HG02852 (cell line): ENCODE measurements around the gene FOXP1.

Source experiments
- ATAC-seq: cut with Tn5 transposase; IDR thresholded peaks from one replicate; pipeline ENCODE4 v1.9.1; 2021; ENCODE audit warnings: mild to moderate bottlenecking, moderate library complexity; ENCODE audit not compliant: unreplicated experiment

FOXP1 gene

GRCh38 chr3:71406972-71407810 lies 176.3 kb downstream of the FOXP1 start:
- ATAC-seq, result no peak

GRCh38 chr3:71402911-71403310 lies 180.6 kb downstream of the FOXP1 start:
- ATAC-seq, result no peak

- ATAC-seq, result no peak
Observed at GRCh38 chr3:71402280-71402679, 181.2 kb downstream of the FOXP1 start.

- ATAC-seq, result no peak
Observed at GRCh38 chr3:71401695-71402231, 181.8 kb downstream of the FOXP1 start.

GRCh38 chr3:71400986-71401451 lies 182.5 kb downstream of the FOXP1 start:
- no peak for ATAC-seq

GRCh38 chr3:71399478-71399877 lies 184.1 kb downstream of the FOXP1 start:
- no peak for ATAC-seq

GRCh38 chr3:71398157-71398836 lies 185.2 kb downstream of the FOXP1 start:
- no peak for ATAC-seq

GRCh38 chr3:71397726-71398125 lies 185.8 kb downstream of the FOXP1 start:
- no peak for ATAC-seq

GRCh38 chr3:71397046-71397445 lies 186.5 kb downstream of the FOXP1 start:
- ATAC-seq, result no peak

GRCh38 chr3:71395927-71396695 lies 187.4 kb downstream of the FOXP1 start:
- ATAC-seq, result no peak

GRCh38 chr3:71395470-71395869 lies 188.1 kb downstream of the FOXP1 start:
- ATAC-seq, result no peak

GRCh38 chr3:71393745-71394144 lies 189.8 kb downstream of the FOXP1 start:
- no peak for ATAC-seq

- ATAC-seq, result peak; percentile 56
Observed at GRCh38 chr3:71393093-71393492, 190.4 kb downstream of the FOXP1 start.

- ATAC-seq, result peak; percentile 77
Observed at GRCh38 chr3:71392251-71392650, 191.3 kb downstream of the FOXP1 start.

GRCh38 chr3:71391361-71391760 lies 192.2 kb downstream of the FOXP1 start:
- ATAC-seq, result no peak

- no peak for ATAC-seq
Observed at GRCh38 chr3:71389911-71390573, 193.5 kb downstream of the FOXP1 start.

- ATAC-seq, result no peak
Observed at GRCh38 chr3:71389191-71389590, 194.3 kb downstream of the FOXP1 start.

- ATAC-seq, result no peak
Observed at GRCh38 chr3:71388535-71389120, 194.9 kb downstream of the FOXP1 start.

GRCh38 chr3:71387586-71387985 lies 195.9 kb downstream of the FOXP1 start:
- no peak for ATAC-seq
